Activated gamma-delta T cell treated with Interleukin-2 at 50 U/mL for 16 hours (primary cell): ENCODE results near the gene MC1R.

Experiments used
- DNase-seq: peaks from one replicate; pipeline ENCODE4 v3.0.0-alpha.2; 2020

MC1R gene

GRCh38 chr16:89936034-89936433 is 17.4 kb downstream of the MC1R start:
- DNase-seq = no peak

GRCh38 chr16:89936508-89936907 is 17.8 kb downstream of the MC1R start:
- no peak for DNase-seq

GRCh38 chr16:89936981-89937380 is 18.3 kb downstream of the MC1R start:
- no peak for DNase-seq

- DNase-seq = no peak
Observed at GRCh38 chr16:89938175-89938885, 19.7 kb downstream of the MC1R start.

- DNase-seq = no peak
Observed at GRCh38 chr16:89944773-89945172, 26.1 kb downstream of the MC1R start.

GRCh38 chr16:89945654-89946053 is 27.0 kb downstream of the MC1R start:
- no peak for DNase-seq

- DNase-seq = no peak
Observed at GRCh38 chr16:89946515-89946914, 27.9 kb downstream of the MC1R start.

GRCh38 chr16:89949121-89949742 is 30.6 kb downstream of the MC1R start:
- no peak for DNase-seq

- DNase-seq = no peak
Observed at GRCh38 chr16:89949756-89950155, 31.1 kb downstream of the MC1R start.

GRCh38 chr16:89951509-89951908 is 32.8 kb downstream of the MC1R start:
- no peak for DNase-seq

GRCh38 chr16:89952049-89952448 is 33.4 kb downstream of the MC1R start:
- DNase-seq = no peak

- no peak for DNase-seq
Observed at GRCh38 chr16:89952551-89952950, 33.9 kb downstream of the MC1R start.

- no peak for DNase-seq
Observed at GRCh38 chr16:89953671-89954406, 35.2 kb downstream of the MC1R start.

GRCh38 chr16:89954462-89954861 is 35.8 kb downstream of the MC1R start:
- no peak for DNase-seq

GRCh38 chr16:89955001-89955685 is 36.5 kb downstream of the MC1R start:
- DNase-seq = no peak

GRCh38 chr16:89956505-89957215 is 38.0 kb downstream of the MC1R start:
- DNase-seq = no peak

- DNase-seq = no peak
Observed at GRCh38 chr16:89957216-89957785, 38.6 kb downstream of the MC1R start.

GRCh38 chr16:89958068-89958467 is 39.4 kb downstream of the MC1R start:
- no peak for DNase-seq

GRCh38 chr16:89958596-89958995 is 39.9 kb downstream of the MC1R start:
- DNase-seq = no peak

GRCh38 chr16:89960966-89961365 is 42.3 kb downstream of the MC1R start:
- no peak for DNase-seq

- no peak for DNase-seq
Observed at GRCh38 chr16:89961920-89962319, 43.3 kb downstream of the MC1R start.

GRCh38 chr16:89962754-89963498 is 44.3 kb downstream of the MC1R start:
- no peak for DNase-seq
